IMR-90 (cell line): Measurements from ENCODE around the gene FMN2. TPM values are rescaled to one million over a fixed set of nuclear protein-coding genes. Genes with fewer than 3 reads are reported as not detected.

ENCODE experiments used
- ATAC-seq: fragments of 200-7000 bp; cut with Tn5 transposase; 2 replicates; pipeline ENCODE4 v1.9.1; 2020; ENCODE audit warnings: low read depth, mild to moderate bottlenecking, moderate library complexity
- BruUV-seq: library from RNA; stranded (reverse); fragments of 400-500 nt; replicated peaks from 2 replicates; lab custom pipeline; 2021; lab: Mats Ljungman, UMichigan
- CTCF ChIA-PET: fragments of 300-600 bp; formaldehyde crosslinking; extraction: SDS; loops from one replicate; lab custom pipeline; 2021; ENCODE audit warnings: antibody characterized with exemption; lab: Yijun Ruan, JAX
- POLR2A ChIA-PET: fragments of 300-600 bp; sonication (Branson Sonifier 250); formaldehyde crosslinking; loops from one replicate; lab custom pipeline; 2022; ENCODE audit warnings: antibody characterized with exemption; ENCODE audit not compliant: unreplicated experiment; lab: Charles Lee
- DNase-seq: peaks from one replicate; pipeline ENCODE4 v3.0.0; 2013
- H2AFZ ChIP-seq: replicated peaks from 2 replicates; pipeline ENCODE3; 2013; ENCODE audit warnings: low read length, mild to moderate bottlenecking; ENCODE audit not compliant: poor library complexity
- H2AK5ac ChIP-seq: 2 replicates; pipeline ENCODE4 v1.6.1; 2013; ENCODE audit warnings: low read depth, low read length, inconsistent platforms
- H2AK9ac ChIP-seq: replicated peaks from 2 replicates; pipeline ENCODE3; 2013; ENCODE audit warnings: mild to moderate bottlenecking, low read depth, low read length, moderate library complexity; ENCODE audit not compliant: poor library complexity
- H2BK120ac ChIP-seq: 2 replicates; pipeline ENCODE4 v1.6.1; 2013; ENCODE audit warnings: low read depth, low read length, inconsistent platforms
- H2BK15ac ChIP-seq: 3 replicates; pipeline ENCODE4 v1.6.1; 2013; ENCODE audit warnings: low read depth, low read length, inconsistent platforms
- H2BK20ac ChIP-seq: 2 replicates; pipeline ENCODE4 v1.6.1; 2013; ENCODE audit warnings: low read depth, mild to moderate bottlenecking, inconsistent platforms, low read length, moderate library complexity
- H2BK5ac ChIP-seq: 2 replicates; pipeline ENCODE4 v1.6.1; 2013; ENCODE audit warnings: mild to moderate bottlenecking, low read depth, low read length, inconsistent platforms; ENCODE audit not compliant: poor library complexity, severe bottlenecking
- H3K14ac ChIP-seq: replicated peaks from 2 replicates; pipeline ENCODE4 v1.6.1; 2013; ENCODE audit warnings: low read depth, low read length, inconsistent platforms
- H3K18ac ChIP-seq: 2 replicates; pipeline ENCODE4 v1.6.1; 2013; ENCODE audit warnings: low read depth, low read length, control low read depth
- H3K23ac ChIP-seq: 2 replicates; pipeline ENCODE4 v1.6.1; 2013; ENCODE audit warnings: low read depth, low read length, inconsistent platforms
- H3K27ac ChIP-seq: 2 replicates; pipeline ENCODE4 v1.5.1; 2013; ENCODE audit warnings: mild to moderate bottlenecking, control low read depth, low read length; ENCODE audit not compliant: insufficient read depth
- H3K27me3 ChIP-seq: 2 replicates; pipeline ENCODE4 v1.6.1; 2013; ENCODE audit warnings: low read length; ENCODE audit not compliant: control insufficient read depth, insufficient read depth
- H3K36me3 ChIP-seq: 2 replicates; pipeline ENCODE4 v1.6.1; 2013; ENCODE audit warnings: low read length, mixed read lengths; ENCODE audit not compliant: control insufficient read depth, insufficient read depth
- H3K4ac ChIP-seq: 2 replicates; pipeline ENCODE4 v1.6.1; 2013; ENCODE audit warnings: low read depth, low read length, inconsistent platforms
- H3K4me1 ChIP-seq: 2 replicates; pipeline ENCODE4 v1.6.1; 2013; ENCODE audit warnings: low read length, mixed read lengths; ENCODE audit not compliant: control insufficient read depth, insufficient read depth
- H3K4me2 ChIP-seq: 2 replicates; pipeline ENCODE4 v1.6.1; 2013; ENCODE audit warnings: low read depth, mild to moderate bottlenecking, control low read depth, low read length, moderate library complexity
- H3K4me3 ChIP-seq: 2 replicates; pipeline ENCODE4 v1.5.1; 2013; ENCODE audit warnings: low read depth, mild to moderate bottlenecking, control low read depth, low read length, moderate library complexity; ENCODE audit not compliant: insufficient read depth
- H3K56ac ChIP-seq: 2 replicates; pipeline ENCODE4 v1.6.1; 2013; ENCODE audit warnings: low read length, inconsistent platforms; ENCODE audit not compliant: insufficient read depth; ENCODE audit errors: extremely low read depth
- H3K79me1 ChIP-seq, 2 experiments: 2 replicates each; pipeline ENCODE4 v1.6.1; 2013; ENCODE audit warnings: low read length in 2 of 2, inconsistent platforms in 1 of 2, low read depth in 1 of 2
- H3K9ac ChIP-seq: 2 replicates; pipeline ENCODE4 v1.6.1; 2013; ENCODE audit warnings: low read depth, low read length, control low read depth
- H3K9me1 ChIP-seq: 2 replicates; pipeline ENCODE4 v1.6.1; 2013; ENCODE audit warnings: low read length, inconsistent platforms; ENCODE audit not compliant: insufficient read depth
- H3K9me3 ChIP-seq: 2 replicates; pipeline ENCODE4 v1.6.1; 2013; ENCODE audit warnings: low read length; ENCODE audit not compliant: control insufficient read depth, insufficient read depth
- H4K20me1 ChIP-seq: 2 replicates; pipeline ENCODE4 v1.6.1; 2013; ENCODE audit warnings: low read length, inconsistent platforms; ENCODE audit not compliant: insufficient read depth
- H4K5ac ChIP-seq: 2 replicates; pipeline ENCODE4 v1.6.1; 2013; ENCODE audit warnings: mild to moderate bottlenecking, low read depth, low read length, control low read depth
- H4K8ac ChIP-seq, 2 experiments: 2 replicates each; pipeline ENCODE4 v1.6.1; 2013; ENCODE audit warnings: low read depth in 2 of 2, low read length in 2 of 2, control low read depth in 1 of 2, inconsistent platforms in 1 of 2
- H4K91ac ChIP-seq: 2 replicates; pipeline ENCODE4 v1.6.1; 2013; ENCODE audit warnings: low read depth, low read length, inconsistent platforms; ENCODE audit not compliant: insufficient read depth
- BHLHE40 ChIP-seq: fragments of 150-350 bp; IDR thresholded peaks from 2 replicates; pipeline ENCODE4 v1.6.1; 2016; ENCODE audit warnings: mild to moderate bottlenecking, low read depth, low read length
- CEBPB ChIP-seq: IDR thresholded peaks from 2 replicates; pipeline ENCODE4 v1.6.1; 2012; ENCODE audit warnings: low read depth, low read length, improper control_type of control experiment
- CHD1 ChIP-seq: IDR thresholded peaks from 2 replicates; pipeline ENCODE4 v1.6.1; 2012; ENCODE audit warnings: low read depth, low read length, improper control_type of control experiment
- FOS ChIP-seq: fragments of 150-350 bp; IDR thresholded peaks from 2 replicates; pipeline ENCODE4 v1.6.1; 2016; ENCODE audit warnings: low read depth, low read length
- MAFK ChIP-seq: IDR thresholded peaks from 2 replicates; pipeline ENCODE4 v1.6.1; 2012; ENCODE audit warnings: low read depth, low read length, improper control_type of control experiment
- MAZ ChIP-seq: IDR thresholded peaks from 2 replicates; pipeline ENCODE4 v1.6.1; 2012; ENCODE audit warnings: low read depth, mild to moderate bottlenecking, low read length, improper control_type of control experiment, moderate library complexity, borderline replicate concordance
- NFE2L2 ChIP-seq: fragments of 150-350 bp; IDR thresholded peaks from 2 replicates; pipeline ENCODE4 v1.6.1; 2016; ENCODE audit warnings: low read depth, mild to moderate bottlenecking, low read length
- POLR2A ChIP-seq: IDR thresholded peaks from 2 replicates; pipeline ENCODE4 v1.6.1; 2012; ENCODE audit warnings: mild to moderate bottlenecking, low read depth, low read length
- RAD21 ChIP-seq: IDR thresholded peaks from 2 replicates; pipeline ENCODE4 v1.6.1; 2012; ENCODE audit warnings: low read length, improper control_type of control experiment
- RCOR1 ChIP-seq: IDR thresholded peaks from 2 replicates; pipeline ENCODE4 v1.6.1; 2012; ENCODE audit warnings: mild to moderate bottlenecking, low read length, improper control_type of control experiment; ENCODE audit not compliant: insufficient replicate concordance
- WGBS, 2 experiments: methylation state at CpG; one replicate each; pipeline versions ENCODE4 v1.1.5 to v1.1.7; 2013; ENCODE audit warnings: missing lambda C conversion rate in 2 of 2; ENCODE audit not compliant: insufficient read length in 1 of 2; ENCODE audit errors: extremely low coverage in 2 of 2; 5-methylcytosine and 5-hydroxymethylcytosine counted together
- dilution Hi-C: fragments of 300-500 bp; cut with HindIII; formaldehyde crosslinking; loops from one replicate; pipeline ENCODE4 v1.14.3; 2018; ENCODE audit warnings: low sequenced_read_pairs; ENCODE audit not compliant: unreplicated experiment
- in situ Hi-C: fragments of 300-500 bp; cut with MboI; formaldehyde crosslinking; loops from 3 replicates; pipeline ENCODE4 v1.14.3; 2019; ENCODE audit warnings: low sequenced_read_pairs, inconsistent platforms, mixed read lengths
- intact Hi-C: fragments of 100-400 bp; cut with micrococcal nuclease; formaldehyde crosslinking; loops from 2 replicates; pipeline ENCODE4 v1.10.0; 2022
- polyA plus RNA-seq, 3 experiments: library from polyadenylated mRNA; depleted of rRNA; stranded (reverse); fragments of >200 nt; gene quantifications; 2 replicates each; pipeline ENCODE4 v1.2.3, GENCODE V29; 2012; ENCODE audit warnings: low replicate concordance in 1 of 3
- total RNA-seq: library from RNA; depleted of rRNA; stranded (reverse); fragments of >200 nt; gene quantifications from 2 replicates; pipeline ENCODE4 v1.2.3, GENCODE V29; 2012
- TF ChIP-seq, protein P1 (sequence below): conservative IDR thresholded peaks from 2 replicates; pipeline ENCODE4 v1.5.1; 2012; ENCODE audit warnings: mild to moderate bottlenecking, low read depth, low read length, improper control_type of control experiment

FMN2 gene
- total and polyA plus RNA-seq, 2 of the 4 experiments (the other 2 are of a cell fraction) = 29.0 to 35.8 TPM

DNA sequence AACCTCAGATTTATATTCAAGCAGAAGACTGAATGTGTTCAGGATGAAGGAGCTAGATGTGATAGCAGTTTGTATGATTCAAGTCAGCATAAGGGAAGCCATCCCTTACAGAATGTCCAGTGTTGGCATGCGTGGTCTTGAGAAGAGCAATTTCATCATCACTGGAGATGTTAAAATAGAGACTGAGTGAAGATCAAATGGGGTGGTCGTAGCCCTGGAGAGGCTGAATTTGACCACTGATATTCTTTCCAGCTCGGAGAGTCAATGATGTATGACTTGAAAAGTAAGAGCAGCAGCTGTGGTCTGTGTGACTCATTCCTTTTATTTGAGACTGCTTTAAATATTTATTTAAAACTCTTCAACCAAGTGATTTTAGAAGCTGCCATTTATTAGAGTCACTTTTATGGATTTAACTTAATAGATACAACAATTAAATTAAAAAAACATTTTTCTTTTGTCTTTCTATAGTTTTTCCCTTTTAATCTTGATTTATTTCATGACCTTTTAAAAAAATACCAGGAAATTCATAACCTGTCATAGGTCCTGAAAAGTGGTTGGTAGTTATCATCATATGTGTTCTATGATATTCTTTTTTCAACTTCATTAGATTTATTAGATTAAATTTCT, 15.5 kb downstream of the FMN2 start:
- POLR2A ChIA-PET = no interaction called here
- Histone ChIP-seq H3K27me3 (no peaks in the 10 kb centered on the region; the same call in 1 of the 2 replicates), H2BK15ac (no peak overlapping the region), H2AK5ac (no peak overlapping the region; the same call in 1 of the 2 replicates), H3K36me3 (no peaks in the 10 kb centered on the region), H3K4me3 (peak overlapping the region; percentile 13; the same call in 1 of the 2 replicates), H3K9me1 (peaks cover 8% of the 10 kb centered on the region), H3K4me1 (peaks cover 6% of the 10 kb centered on the region), H4K5ac (peak overlapping the region; percentile 30; the same call in 1 of the 2 replicates), H2BK20ac (peak overlapping the region; percentile 84; the same call in 1 of the 2 replicates), H2AFZ (no peak overlapping the region), H4K91ac (no peak overlapping the region), H3K9me3 (no peaks in the 10 kb centered on the region), H3K56ac (no peak overlapping the region), H3K18ac (peak overlapping the region; percentile 30), H3K27ac (no peak overlapping the region), H2AK9ac (no peak overlapping the region), H4K20me1 (peaks cover 40% of the 10 kb centered on the region; the same call in 1 of the 2 replicates), H3K9ac (no peak overlapping the region), H3K14ac (peak overlapping the region; percentile 38), H4K8ac (peak overlapping the region in 1 of 2 experiments; percentile 49; a peak in 1 of 4 replicates), H3K79me1 (peaks cover 20 to 43% of the 10 kb centered on the region in 2 experiments), H3K23ac (peak overlapping the region; percentile 39; the same call in 1 of the 2 replicates), H3K4ac (peak overlapping the region; percentile 71), H2BK120ac (peak overlapping the region; percentile 44; the same call in 1 of the 2 replicates), H2BK5ac (peak overlapping the region; percentile 89), H3K4me2 (peak overlapping the region; percentile 95; the same call in 1 of the 2 replicates)
- BruUV-seq = no TSS peak
- dilution Hi-C loops = no loop called here
- WGBS, 2 experiments = 0% methylated on average over 1 of the region's 3 CpGs; no CpG with 5 or more reads in 1 of the 2 experiments
- ATAC-seq = peak; percentile 71
- peak; percentile 88 for DNase-seq
- in situ Hi-C loops = no loop called here
- peak; percentile 51 for TF ChIP-seq CEBPB
- no peak for TF ChIP-seq POLR2A
- no peak for TF ChIP-seq NFE2L2
- no peak for TF ChIP-seq RAD21
- peak; percentile 65 for TF ChIP-seq FOS
- no peak for TF ChIP-seq MAFK
- no peak for TF ChIP-seq CHD1
- no peak for TF ChIP-seq RCOR1
- TF ChIP-seq, protein P1, sequence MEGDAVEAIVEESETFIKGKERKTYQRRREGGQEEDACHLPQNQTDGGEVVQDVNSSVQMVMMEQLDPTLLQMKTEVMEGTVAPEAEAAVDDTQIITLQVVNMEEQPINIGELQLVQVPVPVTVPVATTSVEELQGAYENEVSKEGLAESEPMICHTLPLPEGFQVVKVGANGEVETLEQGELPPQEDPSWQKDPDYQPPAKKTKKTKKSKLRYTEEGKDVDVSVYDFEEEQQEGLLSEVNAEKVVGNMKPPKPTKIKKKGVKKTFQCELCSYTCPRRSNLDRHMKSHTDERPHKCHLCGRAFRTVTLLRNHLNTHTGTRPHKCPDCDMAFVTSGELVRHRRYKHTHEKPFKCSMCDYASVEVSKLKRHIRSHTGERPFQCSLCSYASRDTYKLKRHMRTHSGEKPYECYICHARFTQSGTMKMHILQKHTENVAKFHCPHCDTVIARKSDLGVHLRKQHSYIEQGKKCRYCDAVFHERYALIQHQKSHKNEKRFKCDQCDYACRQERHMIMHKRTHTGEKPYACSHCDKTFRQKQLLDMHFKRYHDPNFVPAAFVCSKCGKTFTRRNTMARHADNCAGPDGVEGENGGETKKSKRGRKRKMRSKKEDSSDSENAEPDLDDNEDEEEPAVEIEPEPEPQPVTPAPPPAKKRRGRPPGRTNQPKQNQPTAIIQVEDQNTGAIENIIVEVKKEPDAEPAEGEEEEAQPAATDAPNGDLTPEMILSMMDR = no peak
- TF ChIP-seq BHLHE40 = no peak
- TF ChIP-seq MAZ = no peak
- CTCF ChIA-PET = interaction anchor here (0.5 kb wide), 1 partner anchor 47 kb away, joined by 3 read pairs; no protein-coding TSS in a partner anchor
- intact Hi-C loops = no loop called here
